DOHH2 (cell line): Measurements from ENCODE around the gene DOP1B.
A peak's percentile ranks its signal among the peaks of the same experiment; 100 is the strongest.
"Not testable (repeated sequence)": the region's sequence is repeated elsewhere in the genome, so short reads cannot be mapped to it uniquely, and the experiment has no call there.

Experiments
- H3F3A ChIP-seq: fragments of 200-600 bp; sonication (generic), shearing (Covaris generic); 2 replicates; pipeline ENCODE4 v1.6.0; 2016; ENCODE audit warnings: antibody characterized with exemption, mild to moderate bottlenecking; ENCODE audit not compliant: control insufficient read depth, insufficient read depth
- H3K27ac ChIP-seq: fragments of 200-600 bp; sonication (generic); 2 replicates; pipeline ENCODE4 v1.5.1; 2014; ENCODE audit warnings: low read depth, mild to moderate bottlenecking, low read length, moderate library complexity
- H3K27me3 ChIP-seq: fragments of 200-600 bp; sonication (generic); 2 replicates; pipeline ENCODE4 v1.6.1; 2014; ENCODE audit warnings: mild to moderate bottlenecking, low read length, mixed read lengths; ENCODE audit not compliant: control insufficient read depth
- H3K36me3 ChIP-seq: fragments of 200-600 bp; sonication (generic); 2 replicates; pipeline ENCODE4 v1.6.1; 2014; ENCODE audit warnings: mild to moderate bottlenecking, low read length, moderate library complexity, mixed read lengths; ENCODE audit not compliant: control insufficient read depth
- H3K4me1 ChIP-seq: fragments of 200-600 bp; sonication (generic); 2 replicates; pipeline ENCODE4 v1.6.1; 2014; ENCODE audit warnings: mild to moderate bottlenecking, low read length, mixed read lengths; ENCODE audit not compliant: control insufficient read depth
- H3K4me2 ChIP-seq: fragments of 200-600 bp; sonication (generic); 2 replicates; pipeline ENCODE4 v1.6.0; 2014; ENCODE audit warnings: mild to moderate bottlenecking, low read length, moderate library complexity
- H3K4me3 ChIP-seq: fragments of 200-600 bp; sonication (generic); 2 replicates; pipeline ENCODE4 v1.5.1; 2014; ENCODE audit warnings: mild to moderate bottlenecking, low read length, mixed read lengths
- H3K79me2 ChIP-seq: fragments of 200-600 bp; sonication (generic); 2 replicates; pipeline ENCODE4 v1.6.1; 2014; ENCODE audit warnings: mild to moderate bottlenecking, low read length, mixed read lengths; ENCODE audit not compliant: control insufficient read depth
- H3K9me2 ChIP-seq: fragments of 200-600 bp; sonication (generic); replicated peaks from 2 replicates; pipeline ENCODE4 v1.6.1; 2014; ENCODE audit warnings: mild to moderate bottlenecking, low read length, mixed read lengths; ENCODE audit not compliant: control insufficient read depth
- H3K9me3 ChIP-seq: fragments of 200-600 bp; sonication (generic); 2 replicates; pipeline ENCODE4 v1.6.1; 2014; ENCODE audit warnings: antibody characterized with exemption, low read length, mixed read lengths; ENCODE audit not compliant: control insufficient read depth, insufficient read depth
- H4K20me1 ChIP-seq: fragments of 200-600 bp; sonication (generic); 2 replicates; pipeline ENCODE4 v1.6.0; 2014; ENCODE audit warnings: low read depth, mild to moderate bottlenecking, antibody characterized with exemption, low read length, moderate library complexity; ENCODE audit not compliant: control insufficient read depth, insufficient read depth
- EZH2phosphoT487 ChIP-seq: fragments of 200-600 bp; sonication (generic); IDR thresholded peaks from 2 replicates; pipeline ENCODE4 v1.6.1; 2017; ENCODE audit warnings: borderline replicate concordance, mild to moderate bottlenecking, antibody characterized with exemption, low read length, moderate library complexity, mixed read lengths
- TF ChIP-seq, protein P1 (sequence below): fragments of 200-600 bp; sonication (generic); IDR thresholded peaks from one replicate; pipeline ENCODE4 v1.5.1; 2014; ENCODE audit warnings: antibody characterized with exemption, mild to moderate bottlenecking, low read depth, low read length; ENCODE audit not compliant: poor library complexity, severe bottlenecking

DOP1B gene

DNA sequence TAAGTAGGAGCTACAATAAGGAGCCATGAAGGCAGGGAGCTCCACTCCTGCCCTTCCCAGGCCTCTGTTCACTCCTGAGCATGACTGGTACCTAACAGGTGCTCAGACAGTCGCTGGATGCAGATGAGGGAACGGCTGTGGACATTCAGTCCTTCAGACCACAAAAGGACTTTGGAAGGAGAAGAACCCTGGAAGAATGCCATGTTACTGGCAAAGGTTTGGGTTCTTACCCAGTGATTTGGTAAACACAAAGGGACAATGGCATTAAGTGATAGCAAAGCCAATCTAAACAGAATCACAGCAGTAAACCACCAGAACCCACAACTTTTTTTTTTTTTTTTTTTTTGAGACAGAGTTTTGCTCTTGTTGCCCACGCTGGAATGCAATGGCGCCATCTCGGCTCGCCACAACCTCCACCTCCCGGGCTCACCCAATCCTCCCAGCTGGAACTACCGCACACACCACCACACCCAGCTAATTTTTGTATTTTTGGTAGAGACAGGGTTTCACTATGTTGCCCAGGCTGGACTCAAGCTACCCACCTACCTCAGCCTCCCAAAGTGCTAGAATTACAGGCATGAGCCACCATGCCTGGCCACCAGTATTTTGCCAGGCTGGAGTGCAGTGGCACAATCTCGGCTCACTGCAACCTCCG is 29.2 kb upstream of the DOP1B start:
- H4K20me1 ChIP-seq = no peaks in the 10 kb centered on the region
- no peaks in the 10 kb centered on the region for H3K36me3 ChIP-seq
- peaks cover 4% of the 10 kb centered on the region; the same call in 1 of the 2 replicates for H3K4me1 ChIP-seq
- peaks cover 31% of the 10 kb centered on the region for H3K27me3 ChIP-seq
- no peaks in the 10 kb centered on the region for H3K9me2 ChIP-seq
- TF ChIP-seq EZH2phosphoT487 = no peak
- TF ChIP-seq, protein P1, sequence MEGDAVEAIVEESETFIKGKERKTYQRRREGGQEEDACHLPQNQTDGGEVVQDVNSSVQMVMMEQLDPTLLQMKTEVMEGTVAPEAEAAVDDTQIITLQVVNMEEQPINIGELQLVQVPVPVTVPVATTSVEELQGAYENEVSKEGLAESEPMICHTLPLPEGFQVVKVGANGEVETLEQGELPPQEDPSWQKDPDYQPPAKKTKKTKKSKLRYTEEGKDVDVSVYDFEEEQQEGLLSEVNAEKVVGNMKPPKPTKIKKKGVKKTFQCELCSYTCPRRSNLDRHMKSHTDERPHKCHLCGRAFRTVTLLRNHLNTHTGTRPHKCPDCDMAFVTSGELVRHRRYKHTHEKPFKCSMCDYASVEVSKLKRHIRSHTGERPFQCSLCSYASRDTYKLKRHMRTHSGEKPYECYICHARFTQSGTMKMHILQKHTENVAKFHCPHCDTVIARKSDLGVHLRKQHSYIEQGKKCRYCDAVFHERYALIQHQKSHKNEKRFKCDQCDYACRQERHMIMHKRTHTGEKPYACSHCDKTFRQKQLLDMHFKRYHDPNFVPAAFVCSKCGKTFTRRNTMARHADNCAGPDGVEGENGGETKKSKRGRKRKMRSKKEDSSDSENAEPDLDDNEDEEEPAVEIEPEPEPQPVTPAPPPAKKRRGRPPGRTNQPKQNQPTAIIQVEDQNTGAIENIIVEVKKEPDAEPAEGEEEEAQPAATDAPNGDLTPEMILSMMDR = no peak
- H3K79me2 ChIP-seq = no peaks in the 10 kb centered on the region
- H3K4me2 ChIP-seq = no peak overlapping the region
- no peaks in the 10 kb centered on the region for H3K9me3 ChIP-seq
- no peak overlapping the region for H3K4me3 ChIP-seq
- no peaks in the 10 kb centered on the region for H3F3A ChIP-seq
- H3K27ac ChIP-seq = no peak overlapping the region

DNA sequence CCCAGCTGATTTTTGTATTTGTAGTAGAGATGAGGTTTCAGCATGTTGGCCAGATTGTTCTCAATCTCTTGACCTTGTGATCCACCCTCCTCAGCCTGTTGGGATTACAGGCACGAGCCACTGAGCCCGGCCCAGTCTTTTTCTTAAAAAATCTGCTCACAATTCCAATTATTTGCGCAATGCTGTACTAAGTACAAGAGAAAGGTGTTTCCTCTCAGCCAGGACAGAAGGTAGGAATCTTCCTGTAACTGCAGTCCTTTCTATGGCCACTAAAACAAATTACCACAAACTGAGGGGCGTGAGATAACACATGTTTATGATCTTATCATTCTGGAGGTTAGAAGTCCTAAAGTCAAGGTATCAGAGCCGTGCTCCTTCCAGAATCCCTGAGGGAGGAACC is 28.6 kb upstream of the DOP1B start:
- Histone ChIP-seq H3K27me3 (peaks cover 33% of the 10 kb centered on the region), H3K79me2 (no peaks in the 10 kb centered on the region), H3K9me3 (no peaks in the 10 kb centered on the region), H3K4me3 (no peak overlapping the region), H3K36me3 (no peaks in the 10 kb centered on the region), H4K20me1 (no peaks in the 10 kb centered on the region), H3F3A (no peaks in the 10 kb centered on the region), H3K27ac (no peak overlapping the region), H3K9me2 (no peaks in the 10 kb centered on the region), H3K4me1 (peaks cover 4% of the 10 kb centered on the region; the same call in 1 of the 2 replicates), H3K4me2 (no peak overlapping the region)
- TF ChIP-seq, protein P1 = no peak
- TF ChIP-seq EZH2phosphoT487 = no peak

DNA sequence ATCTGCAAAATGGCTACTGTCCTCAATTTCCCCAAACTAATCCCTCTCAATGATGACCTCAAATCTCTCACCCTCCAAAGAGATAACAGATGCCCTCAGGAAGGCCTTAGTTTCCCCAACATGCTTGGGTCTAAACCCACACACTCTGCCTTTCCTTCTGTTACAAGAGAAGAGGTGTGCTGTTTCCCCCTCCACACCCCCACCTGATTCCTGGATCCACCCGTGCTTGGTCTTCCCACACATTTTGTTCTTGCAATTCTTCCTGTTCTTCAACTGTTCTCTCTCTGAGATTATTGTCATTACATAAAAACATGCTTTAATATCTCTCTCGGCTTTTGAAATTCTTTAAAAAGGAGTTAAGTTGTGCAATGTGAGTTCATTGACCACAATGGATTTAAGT is 27.4 kb upstream of the DOP1B start:
- Histone ChIP-seq H3K9me2 (no peaks in the 10 kb centered on the region), H3K4me3 (no peak overlapping the region), H3K27me3 (peaks cover 37% of the 10 kb centered on the region), H3K36me3 (no peaks in the 10 kb centered on the region), H3K79me2 (no peaks in the 10 kb centered on the region), H3K9me3 (no peaks in the 10 kb centered on the region), H3K4me2 (no peak overlapping the region), H3K4me1 (peaks cover 4% of the 10 kb centered on the region; the same call in 1 of the 2 replicates), H3F3A (no peaks in the 10 kb centered on the region), H4K20me1 (no peaks in the 10 kb centered on the region), H3K27ac (no peak overlapping the region)
- TF ChIP-seq, protein P1 = no peak
- TF ChIP-seq EZH2phosphoT487 = no peak

DNA sequence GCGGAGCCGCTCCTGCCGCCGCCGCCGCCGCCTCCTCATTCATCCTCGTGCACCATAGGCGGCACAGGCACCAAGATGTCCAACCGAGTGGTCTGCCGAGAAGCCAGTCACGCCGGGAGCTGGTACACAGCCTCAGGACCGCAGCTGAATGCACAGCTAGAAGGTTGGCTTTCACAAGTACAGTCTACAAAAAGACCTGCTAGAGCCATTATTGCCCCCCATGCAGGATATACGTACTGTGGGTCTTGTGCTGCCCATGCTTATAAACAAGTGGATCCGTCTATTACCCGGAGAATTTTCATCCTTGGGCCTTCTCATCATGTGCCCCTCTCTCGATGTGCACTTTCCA is 26.2 kb upstream of the DOP1B start:
- not testable (repeated sequence) for H3K27ac ChIP-seq, H3K79me2 ChIP-seq, H3F3A ChIP-seq, H3K36me3 ChIP-seq, H3K9me2 ChIP-seq, H3K9me3 ChIP-seq, H4K20me1 ChIP-seq
- Histone ChIP-seq H3K4me3 (peak overlapping the region; percentile 45), H3K27me3 (peaks cover 48% of the 10 kb centered on the region), H3K4me2 (peak overlapping the region; percentile 49), H3K4me1 (peaks cover 13% of the 10 kb centered on the region)

DNA sequence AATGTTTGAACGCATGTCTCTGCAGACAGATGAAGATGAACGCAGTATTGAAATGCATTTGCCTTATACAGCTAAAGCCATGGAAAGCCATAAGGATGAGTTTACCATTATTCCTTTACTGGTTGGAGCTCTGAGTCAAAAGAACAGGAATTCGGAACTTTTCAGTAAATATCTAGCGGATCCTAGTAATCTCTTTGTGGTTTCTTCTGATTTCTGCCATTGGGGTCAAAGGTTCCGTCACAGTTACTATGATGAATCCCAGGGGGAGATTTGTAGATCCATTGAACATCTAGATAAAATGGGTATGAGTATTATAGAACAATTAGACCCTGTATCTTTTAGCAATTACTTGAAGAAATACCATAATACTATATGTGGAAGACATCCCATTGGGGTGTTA is 25.8 kb upstream of the DOP1B start:
- not testable (repeated sequence) for H4K20me1 ChIP-seq, H3K9me2 ChIP-seq, H3K9me3 ChIP-seq, H3F3A ChIP-seq, H3K27ac ChIP-seq, H3K36me3 ChIP-seq, H3K79me2 ChIP-seq
- Histone ChIP-seq H3K27me3 (peaks cover 53% of the 10 kb centered on the region), H3K4me1 (peaks cover 18% of the 10 kb centered on the region), H3K4me3 (peak overlapping the region; percentile 45), H3K4me2 (peak overlapping the region; percentile 49)
